Astrocyte (in vitro differentiated cells and primary cell): ENCODE results near the gene NSMCE3.

Experiments
- CTCF ChIP-seq: IDR thresholded peaks from 2 replicates; pipeline ENCODE4 v1.5.1; 2011; ENCODE audit warnings: low read depth, mild to moderate bottlenecking, inconsistent platforms, low read length, moderate library complexity; ENCODE audit not compliant: insufficient read depth
- EZH2 ChIP-seq: IDR thresholded peaks from 2 replicates; pipeline ENCODE4 v1.6.1; 2012; ENCODE audit warnings: mild to moderate bottlenecking, low read length, inconsistent platforms; ENCODE audit not compliant: insufficient read depth

GRCh38 chr15:29289173-29289572 lies 19.6 kb upstream of the NSMCE3 start:
- TF ChIP-seq CTCF: no peak
- TF ChIP-seq EZH2: no peak
